GM12878 (cell line): ENCODE measurements around the gene ARHGAP1. TPM values are rescaled to one million over a fixed set of nuclear protein-coding genes. Genes with fewer than 3 reads are reported as not detected.

ENCODE experiments used
- ASH2L ChIP-seq: fragments of 300-600, 200-600 bp; sonication (generic); IDR thresholded peaks from 2 replicates; pipeline ENCODE4 v1.6.1; 2017; ENCODE audit warnings: low read depth, mild to moderate bottlenecking, borderline replicate concordance
- BMI1 ChIP-seq: fragments of 450-650 bp; IDR thresholded peaks from 2 replicates; pipeline ENCODE4 v1.6.1; 2016; ENCODE audit warnings: mild to moderate bottlenecking, moderate library complexity, borderline replicate concordance
- JUND ChIP-seq: IDR thresholded peaks from 2 replicates; pipeline ENCODE4 v1.6.1; 2012; ENCODE audit warnings: low read depth, mild to moderate bottlenecking, low read length, improper control_type of control experiment, moderate library complexity
- MEF2B ChIP-seq: fragments of 450-650 bp; IDR thresholded peaks from 2 replicates; pipeline ENCODE4 v1.6.1; 2018; ENCODE audit warnings: mild to moderate bottlenecking, moderate library complexity; ENCODE audit not compliant: partially characterized antibody, poor library complexity, severe bottlenecking
- NFYA ChIP-seq: IDR thresholded peaks from 2 replicates; pipeline ENCODE4 v1.6.1; 2011; ENCODE audit warnings: low read depth, mild to moderate bottlenecking, low read length, improper control_type of control experiment, borderline replicate concordance
- STAT1 ChIP-seq: fragments of 450-650 bp; conservative IDR thresholded peaks from 2 replicates; pipeline ENCODE4 v1.6.1; 2014; ENCODE audit warnings: antibody characterized with exemption, mild to moderate bottlenecking
- YY1 ChIP-seq: IDR thresholded peaks from 2 replicates; pipeline ENCODE4 v1.6.1; 2011; ENCODE audit warnings: low read depth, mild to moderate bottlenecking, low read length
- polyA plus RNA-seq, 11 experiments: library from polyadenylated mRNA; depleted of rRNA in 4 of 11; unstranded in 6 of 11; stranded (reverse) in 5 of 11; fragments of >200 nt; fragmentation: Nextera tagmentation in 4 of 11; fragmentation: Illumina TruSeq in 1 of 11; extraction: Ambion mirVana in 4 of 11; extraction: Trizol in 1 of 11; gene quantifications; 1 replicate in 1 of 11; 2 replicates in 10 of 11; pipeline versions ENCODE4 v1.2.1 to v1.2.3, GENCODE V29; 2011 to 2016; ENCODE audit warnings: inconsistent platforms in 2 of 11, missing spikeins in 2 of 11, low read depth in 1 of 11
- total RNA-seq, 4 experiments: library from RNA; depleted of rRNA in 3 of 4; stranded (reverse); fragments of >200 nt in 3 of 4; fragmentation: Illumina TruSeq in 1 of 4; extraction: Trizol in 1 of 4; gene quantifications; 2 replicates each; pipeline versions ENCODE4 v1.2.1 to v1.2.3, GENCODE V29; 2013 to 2021
- TF ChIP-seq, protein P1 (sequence below): IDR thresholded peaks from 2 replicates; pipeline ENCODE4 v1.6.1; 2012; ENCODE audit warnings: improper control_type of control experiment, low read depth, low read length; ENCODE audit not compliant: insufficient replicate concordance
- TF ChIP-seq, protein P2 (sequence below): IDR thresholded peaks from 2 replicates; pipeline ENCODE4 v1.6.1; 2011; ENCODE audit warnings: low read depth, low read length, improper control_type of control experiment, borderline replicate concordance
- TF ChIP-seq, protein P3 (sequence below): fragments of 450-650 bp; IDR thresholded peaks from 2 replicates; pipeline ENCODE4 v1.6.1; 2014; ENCODE audit warnings: mild to moderate bottlenecking
- TF ChIP-seq, protein P4 (sequence below): fragments of 450-650 bp; IDR thresholded peaks from 2 replicates; pipeline ENCODE4 v1.6.1; 2016; ENCODE audit warnings: mild to moderate bottlenecking

ARHGAP1 gene
- total and polyA plus RNA-seq, 10 of the 15 experiments (the other 5 are each of a cell fraction or from before 2014, with no cell fraction given) = 4.3 to 45.5 (median 23.2) TPM

DNA sequence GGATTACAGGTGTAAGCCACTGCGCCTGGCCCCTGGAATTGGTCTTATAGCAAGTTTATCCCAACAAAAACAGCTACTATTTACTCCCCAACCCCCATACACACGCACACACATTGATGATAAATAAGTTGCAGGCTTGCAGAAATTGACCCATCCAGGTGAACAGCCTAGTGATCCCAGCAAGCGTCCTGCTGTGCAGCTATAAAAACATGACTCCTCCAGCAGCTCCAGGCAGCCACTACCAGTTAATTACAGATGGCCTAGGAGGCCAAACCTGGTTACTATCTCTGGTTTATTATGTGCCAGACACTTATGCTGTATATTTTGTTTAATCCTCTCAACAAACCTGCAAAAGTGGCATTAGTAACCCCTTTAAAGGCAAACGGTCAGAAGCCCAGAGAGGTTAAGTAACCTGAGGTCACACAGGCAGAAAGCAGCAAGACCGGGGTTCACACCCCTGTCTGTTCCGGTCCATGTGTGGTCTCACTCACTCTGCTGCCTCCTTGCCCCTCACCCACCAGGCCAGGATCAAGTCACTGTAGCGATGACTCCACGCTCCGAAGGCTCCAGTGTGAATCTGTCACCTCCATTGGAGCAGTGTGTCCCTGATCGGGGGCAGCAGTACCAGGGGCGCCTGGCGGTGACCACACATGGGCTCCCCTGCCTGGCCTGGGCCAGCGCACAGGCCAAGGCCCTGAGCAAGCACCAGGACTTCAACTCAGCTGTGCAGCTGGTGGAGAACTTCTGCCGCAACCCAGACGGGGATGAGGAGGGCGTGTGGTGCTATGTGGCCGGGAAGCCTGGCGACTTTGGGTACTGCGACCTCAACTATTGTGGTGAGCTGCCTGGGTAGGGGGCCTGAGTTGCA lies 25.2 kb upstream of the ARHGAP1 start (continued):
- TF ChIP-seq, protein P1, sequence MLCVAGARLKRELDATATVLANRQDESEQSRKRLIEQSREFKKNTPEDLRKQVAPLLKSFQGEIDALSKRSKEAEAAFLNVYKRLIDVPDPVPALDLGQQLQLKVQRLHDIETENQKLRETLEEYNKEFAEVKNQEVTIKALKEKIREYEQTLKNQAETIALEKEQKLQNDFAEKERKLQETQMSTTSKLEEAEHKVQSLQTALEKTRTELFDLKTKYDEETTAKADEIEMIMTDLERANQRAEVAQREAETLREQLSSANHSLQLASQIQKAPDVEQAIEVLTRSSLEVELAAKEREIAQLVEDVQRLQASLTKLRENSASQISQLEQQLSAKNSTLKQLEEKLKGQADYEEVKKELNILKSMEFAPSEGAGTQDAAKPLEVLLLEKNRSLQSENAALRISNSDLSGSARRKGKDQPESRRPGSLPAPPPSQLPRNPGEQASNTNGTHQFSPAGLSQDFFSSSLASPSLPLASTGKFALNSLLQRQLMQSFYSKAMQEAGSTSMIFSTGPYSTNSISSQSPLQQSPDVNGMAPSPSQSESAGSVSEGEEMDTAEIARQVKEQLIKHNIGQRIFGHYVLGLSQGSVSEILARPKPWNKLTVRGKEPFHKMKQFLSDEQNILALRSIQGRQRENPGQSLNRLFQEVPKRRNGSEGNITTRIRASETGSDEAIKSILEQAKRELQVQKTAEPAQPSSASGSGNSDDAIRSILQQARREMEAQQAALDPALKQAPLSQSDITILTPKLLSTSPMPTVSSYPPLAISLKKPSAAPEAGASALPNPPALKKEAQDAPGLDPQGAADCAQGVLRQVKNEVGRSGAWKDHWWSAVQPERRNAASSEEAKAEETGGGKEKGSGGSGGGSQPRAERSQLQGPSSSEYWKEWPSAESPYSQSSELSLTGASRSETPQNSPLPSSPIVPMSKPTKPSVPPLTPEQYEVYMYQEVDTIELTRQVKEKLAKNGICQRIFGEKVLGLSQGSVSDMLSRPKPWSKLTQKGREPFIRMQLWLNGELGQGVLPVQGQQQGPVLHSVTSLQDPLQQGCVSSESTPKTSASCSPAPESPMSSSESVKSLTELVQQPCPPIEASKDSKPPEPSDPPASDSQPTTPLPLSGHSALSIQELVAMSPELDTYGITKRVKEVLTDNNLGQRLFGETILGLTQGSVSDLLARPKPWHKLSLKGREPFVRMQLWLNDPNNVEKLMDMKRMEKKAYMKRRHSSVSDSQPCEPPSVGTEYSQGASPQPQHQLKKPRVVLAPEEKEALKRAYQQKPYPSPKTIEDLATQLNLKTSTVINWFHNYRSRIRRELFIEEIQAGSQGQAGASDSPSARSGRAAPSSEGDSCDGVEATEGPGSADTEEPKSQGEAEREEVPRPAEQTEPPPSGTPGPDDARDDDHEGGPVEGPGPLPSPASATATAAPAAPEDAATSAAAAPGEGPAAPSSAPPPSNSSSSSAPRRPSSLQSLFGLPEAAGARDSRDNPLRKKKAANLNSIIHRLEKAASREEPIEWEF = no peak
- TF ChIP-seq ASH2L = no peak
- TF ChIP-seq, protein P2, sequence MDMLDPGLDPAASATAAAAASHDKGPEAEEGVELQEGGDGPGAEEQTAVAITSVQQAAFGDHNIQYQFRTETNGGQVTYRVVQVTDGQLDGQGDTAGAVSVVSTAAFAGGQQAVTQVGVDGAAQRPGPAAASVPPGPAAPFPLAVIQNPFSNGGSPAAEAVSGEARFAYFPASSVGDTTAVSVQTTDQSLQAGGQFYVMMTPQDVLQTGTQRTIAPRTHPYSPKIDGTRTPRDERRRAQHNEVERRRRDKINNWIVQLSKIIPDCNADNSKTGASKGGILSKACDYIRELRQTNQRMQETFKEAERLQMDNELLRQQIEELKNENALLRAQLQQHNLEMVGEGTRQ = no peak
- TF ChIP-seq JUND = no peak
- no peak for TF ChIP-seq YY1
- no peak for TF ChIP-seq NFYA
- TF ChIP-seq BMI1 = no peak
- TF ChIP-seq STAT1 = no peak
- TF ChIP-seq, protein P3, sequence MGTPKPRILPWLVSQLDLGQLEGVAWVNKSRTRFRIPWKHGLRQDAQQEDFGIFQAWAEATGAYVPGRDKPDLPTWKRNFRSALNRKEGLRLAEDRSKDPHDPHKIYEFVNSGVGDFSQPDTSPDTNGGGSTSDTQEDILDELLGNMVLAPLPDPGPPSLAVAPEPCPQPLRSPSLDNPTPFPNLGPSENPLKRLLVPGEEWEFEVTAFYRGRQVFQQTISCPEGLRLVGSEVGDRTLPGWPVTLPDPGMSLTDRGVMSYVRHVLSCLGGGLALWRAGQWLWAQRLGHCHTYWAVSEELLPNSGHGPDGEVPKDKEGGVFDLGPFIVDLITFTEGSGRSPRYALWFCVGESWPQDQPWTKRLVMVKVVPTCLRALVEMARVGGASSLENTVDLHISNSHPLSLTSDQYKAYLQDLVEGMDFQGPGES = no peak
- TF ChIP-seq, protein P4, sequence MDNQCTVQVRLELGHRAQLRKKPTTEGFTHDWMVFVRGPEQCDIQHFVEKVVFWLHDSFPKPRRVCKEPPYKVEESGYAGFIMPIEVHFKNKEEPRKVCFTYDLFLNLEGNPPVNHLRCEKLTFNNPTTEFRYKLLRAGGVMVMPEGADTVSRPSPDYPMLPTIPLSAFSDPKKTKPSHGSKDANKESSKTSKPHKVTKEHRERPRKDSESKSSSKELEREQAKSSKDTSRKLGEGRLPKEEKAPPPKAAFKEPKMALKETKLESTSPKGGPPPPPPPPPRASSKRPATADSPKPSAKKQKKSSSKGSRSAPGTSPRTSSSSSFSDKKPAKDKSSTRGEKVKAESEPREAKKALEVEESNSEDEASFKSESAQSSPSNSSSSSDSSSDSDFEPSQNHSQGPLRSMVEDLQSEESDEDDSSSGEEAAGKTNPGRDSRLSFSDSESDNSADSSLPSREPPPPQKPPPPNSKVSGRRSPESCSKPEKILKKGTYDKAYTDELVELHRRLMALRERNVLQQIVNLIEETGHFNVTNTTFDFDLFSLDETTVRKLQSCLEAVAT = no peak
- no peak for TF ChIP-seq MEF2B
